Hepatocyte (in vitro differentiated cells): Measurements from ENCODE around the gene C2CD4C. TPM values are rescaled to one million over a fixed set of nuclear protein-coding genes. Genes with fewer than 3 reads are reported as not detected.

Experiments
- polyA plus RNA-seq: library from polyadenylated mRNA; unstranded; fragments of >200 nt; fragmentation: Nextera tagmentation; extraction: Ambion mirVana; gene quantifications from 2 replicates; pipeline ENCODE4 v1.2.1, GENCODE V29; 2016
- small RNA-seq: library from RNA; depleted of rRNA; stranded (forward); fragments of <200 nt; gene quantifications from one replicate; pipeline ENCODE3, GENCODE V24; 2014
- total RNA-seq: library from RNA; depleted of rRNA; stranded (reverse); fragments of >200 nt; gene quantifications from 2 replicates; pipeline ENCODE4 v1.2.3, GENCODE V29; 2014

The C2CD4C gene
- total and polyA plus RNA-seq, 2 experiments from 2014 or later, result 3.4 to 4.6 TPM

Small RNAs within 50 kb of the gene (small RNA-seq; reads per million reads assigned to genes)
- gene RNA5SP462, result not detected

Other genes starting within 250 kb of the C2CD4C start
- 9.9 TPM in 2 replicates for gene PLPP2, start 117.7 kb downstream of the C2CD4C start, total RNA-seq
- 17.7 and 20.2 TPM in 2 replicates for gene PLPP2, start 117.7 kb downstream of the C2CD4C start, polyA plus RNA-seq
- gene MIER2, start 64.4 kb downstream of the C2CD4C start, total RNA-seq, result 8.4 and 9.9 TPM in 2 replicates
- 46.6 and 47.3 TPM in 2 replicates for gene MIER2, start 64.4 kb downstream of the C2CD4C start, polyA plus RNA-seq
- 50.3 and 50.8 TPM in 2 replicates for gene SHC2, start 51.9 kb upstream of the C2CD4C start, total RNA-seq
- 111 and 127 TPM in 2 replicates for gene SHC2, start 51.9 kb upstream of the C2CD4C start, polyA plus RNA-seq
- gene MADCAM1, start 87.3 kb upstream of the C2CD4C start, total RNA-seq, result 1.2 and 4.0 TPM in 2 replicates
- 1.8 and 2.9 TPM in 2 replicates for gene MADCAM1, start 87.3 kb upstream of the C2CD4C start, polyA plus RNA-seq
- gene TPGS1, start 98.3 kb upstream of the C2CD4C start, total RNA-seq, result 35.8 and 44.9 TPM in 2 replicates
- 61.0 and 69.0 TPM in 2 replicates for gene TPGS1, start 98.3 kb upstream of the C2CD4C start, polyA plus RNA-seq
- gene CDC34, start 122.6 kb upstream of the C2CD4C start, total RNA-seq, result 89.9 and 105 TPM in 2 replicates
- 196 and 197 TPM in 2 replicates for gene CDC34, start 122.6 kb upstream of the C2CD4C start, polyA plus RNA-seq
- gene GZMM, start 134.9 kb upstream of the C2CD4C start, total RNA-seq, result not detected in 2 replicates
- gene GZMM, start 134.9 kb upstream of the C2CD4C start, polyA plus RNA-seq, result not detected in 2 replicates
- gene BSG, start 163.4 kb upstream of the C2CD4C start, total RNA-seq, result 509 and 545 TPM in 2 replicates
- gene BSG, start 163.4 kb upstream of the C2CD4C start, polyA plus RNA-seq, result 1,282 and 1,292 TPM in 2 replicates
- gene HCN2, start 180.7 kb upstream of the C2CD4C start, total RNA-seq, result 0.30 and 0.44 TPM in 2 replicates
- gene HCN2, start 180.7 kb upstream of the C2CD4C start, polyA plus RNA-seq, result 0.16 and 0.21 TPM in 2 replicates
- gene POLRMT, start 224.4 kb upstream of the C2CD4C start, total RNA-seq, result 38.7 and 41.9 TPM in 2 replicates
- gene POLRMT, start 224.4 kb upstream of the C2CD4C start, polyA plus RNA-seq, result 59.5 and 60.7 TPM in 2 replicates
- gene FGF22, start 230.7 kb upstream of the C2CD4C start, total RNA-seq, result 0.20 TPM in 1 of 2 replicates, not detected in the other
- 0.18 and 0.70 TPM in 2 replicates for gene FGF22, start 230.7 kb upstream of the C2CD4C start, polyA plus RNA-seq